CD4-positive, alpha-beta T cell treated with Interleukin-10 for 1 hour (primary cell): ENCODE results near the gene IRF2BPL.
"Not testable (repeated sequence)": the region's sequence is repeated elsewhere in the genome, so short reads cannot be mapped to it uniquely, and the experiment has no call there.

Experiments
- DNase-seq: peaks from one replicate; pipeline ENCODE4 v3.0.0-alpha.2; 2020

Gene IRF2BPL

DNA sequence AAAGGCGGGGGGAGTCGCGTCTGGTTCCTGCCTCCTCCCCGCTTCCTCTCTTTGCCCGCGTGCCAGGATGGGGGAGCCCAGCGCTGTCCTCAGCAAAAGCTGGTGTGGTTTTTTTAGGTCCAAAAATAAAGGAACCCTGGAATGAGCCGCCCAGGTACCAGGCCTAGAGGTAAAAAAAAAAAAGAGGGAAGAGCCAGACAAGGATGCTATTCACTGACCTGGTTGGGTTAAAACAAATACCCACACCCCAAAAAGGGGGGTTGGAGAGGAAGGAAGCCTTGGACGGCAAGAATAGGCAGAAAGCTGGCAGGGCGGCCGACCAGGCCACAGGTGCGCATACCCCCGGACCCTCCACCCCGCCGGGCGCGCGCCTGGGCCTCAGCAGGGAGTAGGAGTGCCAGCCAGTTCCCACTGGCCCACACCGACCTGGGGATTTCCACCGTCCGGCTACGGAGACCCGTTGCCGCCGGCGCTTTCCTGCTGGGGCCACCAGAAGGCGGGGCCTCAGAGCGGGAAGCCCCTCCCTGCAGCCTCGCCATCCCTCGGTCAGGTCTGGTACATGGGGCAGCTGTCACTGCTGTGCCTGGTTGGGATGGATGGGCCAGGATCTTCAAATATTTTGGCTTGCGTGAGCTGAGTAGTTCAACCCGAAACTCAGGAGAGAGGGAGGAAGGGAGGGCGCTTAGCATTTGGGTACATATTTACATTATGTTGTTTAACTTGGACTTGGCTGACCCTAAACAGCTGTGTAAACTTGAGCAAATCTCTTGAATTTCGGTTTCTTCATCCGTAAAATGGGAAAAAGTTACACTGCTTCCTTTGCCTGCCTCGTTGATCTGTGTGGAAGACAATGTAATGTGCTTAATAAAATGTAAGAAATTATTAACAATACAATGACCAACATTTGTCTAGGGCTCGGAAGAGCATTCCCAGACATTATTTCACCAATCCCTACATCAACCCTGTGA lies 5.4 kb upstream of the IRF2BPL start:
- DNase-seq = peak; percentile 89

DNA sequence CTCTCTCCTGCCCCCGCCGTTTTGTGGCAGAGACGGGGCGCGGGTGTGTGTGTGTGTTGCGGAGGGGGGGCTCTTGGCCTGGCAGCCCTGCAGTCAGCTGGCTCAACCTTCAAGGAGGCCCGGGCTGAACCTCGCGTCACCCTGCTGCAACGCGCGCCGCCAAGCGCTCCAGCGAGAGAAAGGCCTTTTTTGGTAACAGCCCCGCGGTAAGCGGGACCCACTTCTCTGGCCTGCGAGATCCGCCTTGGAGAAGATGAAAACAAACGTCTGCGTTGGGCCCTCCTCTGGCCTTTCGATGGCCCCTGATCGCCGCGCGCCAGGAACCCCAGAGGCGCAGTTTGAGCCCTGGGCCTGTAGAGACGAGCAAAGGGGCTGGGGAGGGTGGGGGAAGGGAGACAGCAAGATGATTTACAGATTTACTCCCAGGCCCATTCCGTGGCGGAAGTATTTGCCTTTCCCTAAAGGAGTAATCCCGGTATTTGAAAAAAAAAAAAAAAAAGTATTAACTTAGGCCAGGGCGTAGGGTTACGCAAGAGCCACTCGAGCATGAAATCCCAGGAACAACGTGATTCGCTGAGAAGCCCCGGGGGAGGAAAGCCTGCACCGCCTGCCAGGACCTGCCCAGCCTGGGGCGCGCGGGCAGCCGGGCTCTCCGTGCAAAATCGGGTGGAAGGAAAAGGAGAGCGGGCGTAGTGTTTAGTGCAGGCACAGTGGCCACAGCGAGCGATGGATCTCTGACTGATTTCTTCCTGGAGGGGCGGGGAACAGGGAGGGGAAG lies 4.5 kb upstream of the IRF2BPL start:
- DNase-seq = peak; percentile 84

DNA sequence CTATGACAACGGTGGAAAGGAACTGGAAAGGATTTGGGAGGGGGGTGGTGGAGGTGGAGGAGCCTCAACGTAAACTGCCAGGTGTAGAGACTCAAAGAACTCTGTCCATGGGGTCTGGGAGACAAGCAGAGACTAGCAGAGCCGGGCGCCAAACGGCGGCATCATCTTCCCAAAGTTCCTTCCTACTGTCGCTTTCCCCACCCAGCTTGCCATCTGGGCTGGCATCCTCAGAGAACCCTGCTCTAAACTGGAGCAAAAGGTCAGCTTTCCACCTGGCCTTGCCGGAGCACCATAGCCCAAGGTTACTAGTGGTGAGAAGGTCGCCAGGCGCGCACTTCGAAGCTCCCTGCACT lies 4.0 kb upstream of the IRF2BPL start:
- DNase-seq = no peak

DNA sequence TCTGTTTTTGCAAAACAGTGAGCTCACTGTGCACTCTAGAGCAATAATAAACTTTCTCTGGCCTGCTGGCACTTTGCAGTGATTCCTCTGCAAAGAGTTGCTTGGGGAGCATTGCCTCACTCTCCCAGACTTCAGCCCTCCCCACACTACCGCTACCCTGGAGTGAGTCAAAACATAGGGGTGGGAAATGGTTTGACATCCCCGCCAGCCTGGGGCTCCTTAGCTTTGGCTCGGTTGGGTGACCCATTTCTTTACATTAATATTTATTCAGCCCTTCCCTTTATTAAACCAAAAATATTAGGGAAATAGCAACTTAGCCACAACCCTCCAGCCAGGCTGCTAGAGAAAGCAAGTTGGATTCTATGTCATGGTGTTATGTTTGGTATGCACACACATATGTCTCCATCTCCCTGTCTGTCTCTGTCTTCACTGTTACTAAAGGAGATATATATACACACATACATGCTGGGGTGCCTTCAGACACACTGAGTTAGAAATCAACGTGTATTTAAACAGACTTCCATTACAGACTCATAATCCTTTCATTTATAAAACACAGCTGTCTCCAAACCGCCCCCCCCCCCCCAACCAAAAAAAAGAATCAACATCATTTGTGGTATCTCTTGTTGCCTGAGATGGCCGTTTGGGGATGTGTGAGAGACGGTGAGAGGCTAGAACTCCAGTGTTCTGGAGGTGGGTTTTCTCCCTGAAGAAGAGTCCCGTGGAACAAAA lies 3.4 kb upstream of the IRF2BPL start:
- DNase-seq = no peak

DNA sequence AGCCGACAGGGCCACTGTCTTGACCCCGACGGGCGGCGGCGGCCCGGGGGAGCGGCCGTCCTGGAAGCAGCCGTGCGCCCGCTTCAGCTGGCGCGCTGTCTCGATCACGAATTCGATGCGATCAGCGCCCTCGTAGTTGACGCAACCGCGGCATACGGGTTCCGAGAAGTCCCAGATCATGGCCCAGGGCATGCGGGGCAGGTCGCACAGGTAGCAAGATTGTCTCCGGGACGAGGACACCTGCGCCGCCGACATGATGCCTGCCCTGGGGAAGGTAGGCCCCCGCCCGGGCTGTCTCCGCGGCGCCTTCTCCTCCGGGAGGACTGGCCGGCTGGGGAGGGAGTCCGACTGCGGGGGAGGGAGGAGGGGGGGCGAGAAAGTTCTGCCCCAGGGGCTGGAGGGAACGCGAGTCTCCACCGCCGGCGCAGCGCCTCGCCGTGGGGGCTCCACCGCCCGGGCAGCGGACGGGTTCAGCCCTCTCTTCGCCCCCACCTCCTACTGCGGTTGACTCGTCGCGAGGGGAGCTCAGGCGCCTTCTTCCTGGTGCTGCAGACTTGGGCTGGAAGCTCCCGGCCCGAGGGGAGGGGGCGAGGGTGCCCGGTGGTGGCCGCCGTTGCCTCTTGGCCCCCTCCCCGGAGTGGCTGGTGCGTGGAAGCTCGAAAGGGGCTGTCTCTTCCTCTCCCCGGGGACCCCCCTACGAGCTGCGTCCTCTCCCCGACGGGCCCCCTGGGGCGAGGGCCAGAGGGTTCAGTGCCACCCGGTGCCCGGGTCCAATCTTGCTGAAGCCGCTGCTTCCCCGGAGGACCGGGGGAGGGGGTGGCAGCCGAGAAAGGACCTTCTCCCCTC lies 747 bp downstream of the IRF2BPL start:
- DNase-seq = peak; percentile 73

DNA sequence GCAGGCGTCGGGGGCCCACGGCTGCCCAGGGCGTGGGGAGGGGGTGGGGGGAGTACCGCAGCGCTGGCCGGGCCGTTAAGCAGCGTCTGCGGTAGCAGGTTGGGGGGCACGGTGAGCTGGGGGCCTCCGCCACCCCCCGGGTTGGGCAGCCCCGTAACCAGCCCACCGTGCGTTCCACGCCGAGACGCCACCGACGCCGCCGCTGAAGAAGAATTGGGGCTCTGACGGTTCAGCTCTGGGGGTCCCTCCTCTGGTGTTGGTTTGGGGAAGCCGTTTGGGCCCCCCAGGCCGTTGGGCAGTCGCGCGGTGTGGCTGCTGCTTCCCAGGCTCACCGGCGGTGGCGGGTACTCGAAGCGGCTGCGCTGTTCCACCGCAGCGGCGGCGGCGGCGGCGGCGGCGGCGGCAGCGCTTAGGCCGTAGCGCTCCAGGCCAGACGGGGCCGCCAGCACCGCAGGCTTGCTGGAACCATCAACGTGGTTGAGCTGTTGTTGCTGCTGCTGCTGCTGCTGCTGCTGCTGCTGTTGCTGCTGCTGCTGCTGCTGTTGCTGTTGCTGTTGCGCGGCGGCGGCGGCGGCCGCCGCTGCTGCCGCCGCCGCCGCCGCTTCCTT lies 1.5 kb downstream of the IRF2BPL start:
- peak; percentile 66 for DNase-seq

DNA sequence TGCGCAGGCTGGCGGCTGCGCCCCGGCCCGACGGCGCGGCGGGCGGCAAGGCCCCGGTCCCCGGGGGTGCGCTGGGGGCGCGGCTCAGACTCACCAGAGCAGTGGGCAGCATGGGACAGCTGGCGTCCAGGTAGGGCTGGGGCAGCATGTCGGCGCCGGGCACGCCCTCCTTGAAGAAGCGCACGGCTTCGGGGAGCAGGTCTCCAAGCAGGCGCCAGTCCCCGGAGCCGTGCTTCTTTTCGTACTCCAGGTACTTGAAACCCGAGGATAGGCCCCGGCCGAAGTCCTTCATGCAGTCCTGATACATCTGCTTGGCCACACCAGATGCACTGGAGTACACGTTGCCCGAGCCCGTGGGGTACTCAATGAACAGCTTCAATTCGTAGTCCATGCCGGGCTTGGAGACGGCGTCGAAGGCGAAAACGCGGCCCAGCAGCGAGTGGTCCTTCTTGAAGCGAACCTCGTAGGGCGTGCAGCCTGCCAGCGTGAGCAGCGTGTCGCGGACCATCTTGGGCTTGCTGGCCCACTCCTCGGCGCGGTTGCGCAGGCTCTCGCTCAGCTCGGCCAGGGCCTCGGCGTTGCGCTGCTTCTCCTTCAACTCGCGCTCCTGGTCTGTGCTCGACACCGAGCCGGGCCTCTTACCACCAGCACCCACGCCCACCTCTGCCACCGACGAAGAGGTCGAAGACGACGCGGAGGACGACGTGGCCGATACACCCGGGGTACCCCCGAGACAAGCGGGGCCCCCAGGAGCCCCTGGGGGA lies 2.2 kb downstream of the IRF2BPL start:
- DNase-seq = no peak

DNA sequence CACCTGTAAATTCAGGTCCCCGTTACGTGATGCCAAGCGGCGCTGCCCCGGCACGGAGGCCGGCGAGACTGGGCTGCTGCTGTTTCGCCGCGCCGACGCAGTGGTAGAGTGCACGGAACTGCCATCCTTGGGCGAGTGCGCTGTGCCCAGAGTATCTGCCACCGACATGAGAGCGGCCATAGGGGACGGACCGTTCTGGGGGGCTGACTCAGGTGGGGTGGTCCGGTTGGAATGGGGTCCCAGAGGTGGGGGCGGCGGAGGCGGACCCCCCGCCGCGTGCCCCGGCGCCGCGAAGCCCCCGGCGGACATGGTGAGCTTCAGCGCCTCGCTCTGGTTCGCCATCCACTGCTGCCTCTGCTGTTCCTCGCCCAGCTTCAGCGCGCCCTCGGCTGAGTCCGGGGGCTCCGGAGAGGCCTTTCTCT lies 2.8 kb downstream of the IRF2BPL start:
- DNase-seq = no peak

DNA sequence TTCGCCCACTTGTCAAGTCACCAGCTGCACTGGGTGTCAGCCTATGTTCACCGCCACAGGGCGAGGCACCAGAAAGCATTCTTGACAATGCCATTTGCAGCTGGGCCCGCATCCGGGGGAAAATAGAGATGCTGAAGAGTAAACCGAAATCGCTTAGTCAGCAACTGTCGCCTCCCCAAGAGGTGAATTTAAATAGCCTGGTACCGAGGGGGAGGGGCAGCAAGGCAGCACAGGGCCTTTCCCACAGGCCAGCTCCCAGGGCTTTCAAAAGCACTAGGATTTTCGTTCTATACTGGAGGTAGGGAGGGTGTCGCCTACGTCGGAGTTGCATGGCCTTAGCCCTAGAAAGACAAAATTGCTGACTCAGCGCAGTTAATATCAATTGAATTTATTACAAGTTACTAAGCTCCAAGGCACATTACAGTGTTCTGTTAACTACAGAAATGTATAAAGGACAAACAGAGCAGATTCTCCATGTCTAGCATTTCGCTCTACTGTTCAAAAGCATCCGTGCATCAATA lies 4.3 kb downstream of the IRF2BPL start:
- DNase-seq = peak; percentile 75

DNA sequence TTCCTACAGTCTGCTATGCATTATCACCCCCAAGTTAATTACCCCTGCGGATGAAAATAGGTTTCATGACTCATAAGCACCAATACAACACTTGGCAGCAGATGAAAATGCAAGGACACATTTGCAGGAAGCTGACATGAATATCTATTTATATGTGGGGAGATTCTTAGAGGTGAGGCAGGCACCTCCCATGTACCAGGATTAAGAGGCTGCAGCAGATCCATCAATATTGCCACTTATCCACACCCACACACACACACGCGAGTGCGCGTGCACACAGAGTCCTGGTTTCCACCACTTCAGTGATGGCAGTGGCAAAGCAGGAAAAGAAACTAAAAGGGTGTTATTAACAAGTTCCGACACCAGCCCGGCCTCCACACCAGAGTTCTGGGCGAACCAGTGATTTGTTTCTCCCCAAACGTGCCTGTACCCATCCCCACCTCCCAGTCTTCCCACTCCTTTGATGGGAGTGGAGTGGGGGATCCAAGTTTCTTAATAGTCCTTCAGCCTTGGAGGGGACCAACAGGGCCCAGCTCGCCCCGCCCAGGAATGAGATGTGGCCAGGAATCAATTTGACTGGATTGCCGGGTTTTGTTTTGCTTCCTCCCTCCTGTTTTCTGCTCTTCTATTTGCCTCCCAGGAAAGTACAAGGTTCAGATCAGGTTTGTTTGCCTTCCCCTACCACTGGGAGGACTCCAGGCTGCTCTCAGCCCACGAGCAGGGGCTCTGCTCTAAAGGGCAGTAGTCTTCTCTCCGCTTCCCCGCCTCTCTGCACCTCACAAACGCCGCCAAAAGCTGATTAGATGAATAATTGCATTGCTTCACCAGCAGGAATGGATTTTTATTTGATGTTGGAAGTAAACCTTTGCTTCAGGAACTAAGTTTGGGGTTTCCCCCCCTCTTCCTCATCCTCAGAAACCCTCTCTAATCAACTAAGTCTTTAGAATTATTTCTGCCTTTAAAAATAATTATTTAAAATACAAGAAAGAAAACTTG lies 5.2 kb downstream of the IRF2BPL start:
- no peak for DNase-seq

DNA sequence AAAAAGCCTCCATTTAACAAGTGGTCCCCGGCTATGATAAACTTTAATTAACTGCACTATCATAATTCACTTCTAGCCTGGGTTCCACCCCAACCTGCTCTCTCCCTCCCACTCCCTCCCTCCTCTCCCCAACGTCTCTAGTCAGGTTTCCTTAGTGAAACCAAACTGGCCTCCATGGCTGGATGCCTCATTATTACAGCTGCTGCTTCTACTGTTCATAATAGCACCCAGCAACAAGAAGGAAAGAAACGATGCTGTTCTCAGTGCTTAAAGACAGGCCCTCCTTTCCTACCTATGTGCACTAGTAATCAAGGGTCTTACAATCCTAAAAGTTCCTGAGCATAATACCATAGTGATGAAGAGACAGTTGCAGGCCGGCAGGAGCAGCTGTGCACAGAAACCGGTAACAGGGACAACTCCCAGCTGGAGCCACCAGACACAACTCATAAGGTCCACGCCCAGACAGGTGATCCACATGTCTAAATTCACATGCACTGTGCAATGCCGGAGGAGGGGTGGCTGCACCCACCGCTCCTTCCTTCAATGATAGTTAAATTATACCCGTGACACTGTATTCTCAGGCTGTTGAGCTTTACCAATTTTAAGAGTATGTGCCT lies 6.2 kb downstream of the IRF2BPL start:
- no peak for DNase-seq

DNA sequence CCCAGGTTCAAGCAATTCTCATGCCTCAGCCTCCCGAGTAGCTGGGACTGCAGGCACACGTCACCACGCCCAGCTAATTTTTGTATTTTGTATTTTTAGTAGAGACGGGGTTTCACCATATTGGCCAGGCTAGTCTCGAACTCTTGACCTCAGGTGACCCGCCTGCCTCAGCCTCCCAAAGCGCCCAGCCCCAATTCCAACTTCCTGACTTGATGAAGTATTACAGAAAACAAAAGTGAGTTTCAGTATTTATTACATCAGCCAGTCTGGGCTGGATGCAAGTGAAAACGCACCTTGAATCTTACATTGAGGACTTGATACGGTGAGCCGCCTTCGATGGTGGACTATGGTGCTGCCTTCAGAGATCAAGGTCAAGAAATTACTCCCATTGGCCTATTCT lies 7.1 kb downstream of the IRF2BPL start:
- DNase-seq = not testable (repeated sequence)

DNA sequence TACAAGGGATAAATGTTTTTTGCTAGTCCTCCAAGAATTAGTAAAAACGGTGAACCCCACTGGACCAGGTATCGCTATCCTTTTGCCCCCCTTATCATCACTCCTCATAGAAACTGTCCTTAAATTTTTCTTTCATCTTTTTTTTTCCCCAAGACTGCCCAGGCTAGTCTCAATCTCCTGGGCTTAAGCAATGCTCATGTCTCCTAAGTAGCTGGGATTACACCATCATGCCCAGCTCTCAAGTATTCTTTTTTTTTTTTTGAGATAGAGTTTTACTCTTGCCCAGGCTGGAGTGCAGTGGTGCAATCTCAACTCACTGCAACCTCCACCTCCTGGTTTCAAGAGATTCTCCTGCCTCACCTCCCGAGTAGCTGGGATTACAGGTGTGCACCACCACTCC lies 9.7 kb downstream of the IRF2BPL start:
- no peak for DNase-seq

DNA sequence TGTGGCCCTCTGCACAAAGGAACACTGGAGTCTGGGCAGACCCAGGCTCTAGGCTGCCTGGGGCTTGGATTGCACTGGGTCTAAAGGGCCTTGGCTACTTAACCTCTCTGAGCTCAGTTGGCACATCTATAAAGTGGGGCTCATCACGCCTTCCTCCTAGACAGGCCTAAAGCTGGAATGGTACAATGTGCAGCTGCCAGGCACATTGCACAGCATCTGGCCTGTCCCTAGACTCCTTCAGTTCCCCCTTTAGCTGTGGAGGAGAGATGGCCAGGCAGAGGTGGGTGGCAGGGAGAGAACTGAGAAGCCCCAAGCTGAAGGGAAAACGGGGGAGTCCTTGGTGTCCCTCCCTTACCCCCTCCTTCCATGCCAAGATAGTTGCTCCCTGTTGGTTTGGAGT lies 10.8 kb downstream of the IRF2BPL start:
- DNase-seq = no peak

DNA sequence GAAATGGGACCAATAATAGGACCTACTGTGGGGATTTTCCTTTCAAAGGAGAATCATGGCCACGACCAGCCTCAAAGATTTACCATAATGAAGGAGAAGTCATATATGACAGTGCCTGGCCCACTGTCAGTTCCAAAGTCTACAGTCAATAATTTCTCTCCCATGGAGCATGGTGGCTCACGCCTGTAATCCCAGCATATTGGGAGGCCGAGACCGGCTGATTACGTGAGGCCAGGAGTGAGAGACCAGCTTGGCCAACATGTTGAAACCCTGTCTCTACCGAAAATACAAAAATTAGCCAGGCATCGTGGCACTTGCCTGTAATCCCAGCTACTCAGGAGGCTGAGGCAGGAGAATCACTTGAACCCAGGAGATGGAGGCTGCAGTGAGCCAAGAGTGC lies 13.8 kb downstream of the IRF2BPL start:
- DNase-seq = no peak

DNA sequence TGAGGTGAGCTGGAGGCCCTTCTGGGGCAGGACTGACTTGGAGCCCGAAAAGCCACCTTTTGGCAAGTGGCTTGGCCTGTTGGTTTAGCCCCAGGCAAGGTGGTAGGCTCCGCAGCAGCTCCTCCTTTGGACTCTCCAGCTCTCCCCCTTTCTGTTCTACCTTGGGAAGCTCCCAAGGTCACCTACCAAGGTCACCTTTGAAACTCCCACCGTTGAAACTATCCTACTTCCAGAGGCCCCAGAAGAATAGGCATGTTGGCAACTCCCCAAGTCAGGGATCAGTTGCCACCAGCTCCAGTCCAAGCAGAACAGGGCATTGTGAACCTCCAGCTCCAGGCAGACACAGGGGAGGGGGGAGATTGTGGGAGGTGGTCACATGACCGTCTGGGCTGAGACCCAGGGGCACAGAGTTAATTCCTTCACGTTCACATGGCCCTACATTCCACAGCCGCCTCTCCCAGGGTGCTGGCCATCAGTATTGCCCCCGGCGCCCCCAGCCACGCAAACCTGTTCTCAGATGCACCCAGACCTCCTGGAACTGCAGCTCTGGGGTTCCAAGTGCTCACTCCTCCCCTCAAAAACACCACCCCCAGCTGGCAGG lies 14.4 kb downstream of the IRF2BPL start:
- no peak for DNase-seq

DNA sequence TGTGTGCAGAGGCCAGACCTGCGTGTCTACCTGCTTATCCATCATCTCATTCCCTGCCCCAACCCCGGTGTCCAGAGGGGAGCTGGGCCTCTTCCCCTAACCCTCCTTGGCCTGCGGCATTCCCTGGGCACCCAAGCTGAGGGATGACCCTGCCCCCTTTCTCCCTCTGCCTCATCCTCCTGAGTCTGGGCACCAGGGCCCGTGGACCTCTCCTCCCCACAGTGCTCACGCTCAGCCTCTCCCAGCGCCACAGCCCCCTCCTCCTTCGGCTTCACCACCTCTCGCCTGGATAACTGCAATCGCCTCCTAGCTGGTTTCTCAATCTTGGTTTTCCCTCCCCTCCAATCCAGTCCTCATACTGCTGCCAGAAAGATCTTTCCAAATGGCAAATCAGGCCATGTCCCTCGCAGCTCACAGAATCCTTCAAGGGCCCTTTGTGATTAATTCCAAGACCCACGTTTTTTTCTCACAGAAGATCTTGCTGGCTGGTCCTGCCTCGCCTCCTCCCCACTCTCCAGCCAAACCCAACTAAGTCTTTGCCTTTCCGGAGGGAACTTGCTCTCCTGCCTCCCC lies 16.2 kb downstream of the IRF2BPL start:
- no peak for DNase-seq

DNA sequence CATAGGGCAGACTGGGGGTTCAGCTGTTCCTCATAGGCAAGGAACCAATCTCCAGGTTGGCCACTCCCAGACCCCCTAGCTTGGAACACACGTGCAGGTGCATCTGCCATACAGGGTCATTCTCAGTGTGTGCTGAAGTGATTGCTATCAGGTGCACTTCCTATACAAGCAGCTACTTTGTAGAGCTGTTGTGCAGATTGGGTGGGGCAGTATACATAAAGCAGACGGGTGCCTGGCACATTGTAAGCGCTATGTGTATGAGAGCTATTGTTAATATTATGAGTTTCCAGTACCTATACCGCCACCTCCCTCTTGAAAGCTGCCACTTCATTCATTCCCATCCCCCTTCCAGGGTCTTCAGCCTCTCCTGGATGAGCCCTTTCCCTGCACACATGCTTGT lies 17.3 kb downstream of the IRF2BPL start:
- no peak for DNase-seq
